SH-SY5Y (cell line): ENCODE results near the gene GFPT2.

Experiments used
- GATA2 ChIP-seq: IDR thresholded peaks from 2 replicates; pipeline ENCODE4 v1.6.1; 2011; ENCODE audit warnings: mild to moderate bottlenecking, low read depth, low read length
- GATA3 ChIP-seq: IDR thresholded peaks from 2 replicates; pipeline ENCODE4 v1.6.1; 2011; ENCODE audit warnings: low read depth, mild to moderate bottlenecking, low read length, moderate library complexity

Gene GFPT2

DNA sequence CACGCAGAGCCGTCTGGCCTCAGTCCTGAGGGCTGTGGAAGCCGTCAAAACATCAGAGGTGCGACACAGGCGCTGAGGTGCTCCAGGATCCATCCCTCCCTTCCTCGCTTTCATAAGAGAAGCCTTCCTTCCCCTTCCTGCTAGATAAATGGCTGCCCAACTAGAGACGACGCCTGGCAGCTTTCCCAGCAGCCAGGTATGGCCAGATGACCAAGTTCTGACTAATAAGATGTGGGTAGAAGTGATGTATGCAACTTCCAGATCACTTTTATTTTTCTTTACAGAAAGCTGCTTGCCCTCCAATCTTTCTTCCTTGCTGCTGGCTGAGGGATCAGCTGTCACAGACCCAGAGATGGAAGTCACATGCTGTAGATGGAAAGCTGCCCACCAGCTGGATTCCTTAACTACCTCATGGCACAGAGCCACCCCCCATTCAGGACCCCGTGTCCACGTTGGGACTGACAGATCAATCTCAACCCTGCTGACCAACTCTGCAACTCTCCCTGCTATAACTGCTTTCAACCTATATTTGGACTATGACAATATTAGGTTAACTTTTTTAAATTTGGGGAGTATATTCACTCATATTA is 70.0 kb downstream of the GFPT2 start:
- TF ChIP-seq GATA3: no peak

DNA sequence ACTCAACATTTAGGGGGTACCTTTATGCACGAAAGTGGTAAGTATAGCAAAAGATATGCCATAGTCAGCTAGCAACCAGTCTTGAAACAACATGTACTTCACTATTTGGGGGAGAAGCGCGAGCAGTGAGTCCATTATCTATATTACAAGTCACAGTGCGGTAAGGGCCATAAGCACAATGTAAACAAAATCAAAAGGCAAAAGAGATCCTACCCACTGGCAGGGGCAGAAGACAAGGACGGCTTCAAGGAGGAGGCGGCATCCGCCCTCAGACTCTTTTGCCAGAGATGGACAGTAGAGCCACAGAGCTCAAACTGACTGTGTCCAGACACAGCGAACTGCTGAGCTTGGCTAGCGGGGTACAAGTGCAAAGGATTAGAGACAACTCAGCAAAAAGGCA is 70.9 kb downstream of the GFPT2 start:
- TF ChIP-seq GATA2 (no peak), GATA3 (no peak)

DNA sequence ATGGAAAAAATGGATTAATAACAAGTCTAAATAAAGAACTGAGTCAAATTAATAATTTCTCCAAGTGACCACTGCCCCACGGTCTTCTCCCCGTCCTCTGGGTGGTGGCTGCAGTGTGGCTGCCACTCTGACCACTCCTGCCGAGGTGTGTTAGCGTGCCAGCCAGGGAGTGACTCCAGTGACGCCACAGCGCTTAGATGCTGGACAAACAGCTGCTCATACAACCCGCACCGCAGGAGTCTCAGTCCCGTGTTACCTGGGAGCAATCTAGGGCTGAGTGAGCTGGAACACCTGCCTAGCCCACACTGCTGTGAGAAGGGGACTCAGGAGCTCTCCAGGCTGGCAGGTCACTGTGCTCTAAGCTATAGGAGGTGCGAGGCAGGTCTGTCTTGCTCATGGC is 71.4 kb downstream of the GFPT2 start:
- TF ChIP-seq GATA2: no peak

DNA sequence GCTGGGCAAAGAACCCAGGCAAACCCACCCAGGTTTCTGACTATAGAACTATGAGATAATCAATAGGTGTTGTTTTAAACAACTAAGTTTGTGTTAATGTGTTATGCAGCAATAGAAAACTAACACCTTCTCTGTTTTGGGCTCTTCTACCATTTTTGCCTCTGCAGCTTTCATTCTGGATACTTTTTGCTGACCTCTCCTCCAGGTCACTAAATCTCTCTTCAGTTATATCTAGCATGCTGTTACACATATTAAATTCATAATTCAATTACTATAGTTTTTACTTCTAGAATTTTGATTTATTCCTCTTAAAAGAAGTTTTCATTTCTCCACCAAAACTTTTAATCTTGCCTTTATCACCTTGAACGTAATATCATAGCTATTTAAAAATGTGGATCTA is 78.4 kb downstream of the GFPT2 start:
- TF ChIP-seq GATA2 (no peak), GATA3 (no peak)

DNA sequence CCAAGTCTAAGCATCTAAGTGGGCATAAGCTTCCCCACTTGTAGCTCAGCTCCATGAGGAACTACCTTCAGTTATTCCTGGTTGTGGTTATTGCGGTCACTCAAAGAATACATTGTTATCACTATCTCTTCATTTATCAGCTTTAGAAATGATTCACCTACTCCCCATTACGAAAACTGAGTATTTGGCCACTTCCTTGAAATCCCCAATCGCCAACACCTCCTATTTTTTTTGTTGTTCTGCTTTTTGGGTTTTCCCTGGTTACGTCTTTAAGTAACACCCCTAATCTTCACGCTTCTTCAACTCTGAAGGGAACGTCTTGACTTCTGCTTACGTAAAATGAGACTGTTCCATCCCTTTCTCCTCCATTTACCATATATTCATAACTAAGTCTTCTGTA is 81.9 kb downstream of the GFPT2 start:
- TF ChIP-seq GATA2: no peak
- TF ChIP-seq GATA3: no peak

DNA sequence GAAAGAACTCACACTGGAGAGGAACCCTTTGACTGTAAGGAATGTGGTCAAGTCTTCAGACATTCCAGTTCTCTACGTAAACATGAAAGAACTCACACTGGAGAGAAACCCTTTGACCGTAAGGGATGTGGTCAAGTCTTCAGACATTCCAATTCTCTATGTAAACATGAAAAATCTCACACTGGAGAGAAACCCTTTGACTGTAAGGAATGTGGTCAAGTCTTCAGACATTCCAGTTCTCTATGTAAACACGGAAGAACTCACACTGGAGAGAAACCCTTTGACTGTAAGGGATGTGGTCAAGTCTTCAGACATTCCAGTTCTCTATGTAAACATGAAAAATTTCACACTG is 93.9 kb downstream of the GFPT2 start:
- no peak for TF ChIP-seq GATA3
- TF ChIP-seq GATA2: no peak

DNA sequence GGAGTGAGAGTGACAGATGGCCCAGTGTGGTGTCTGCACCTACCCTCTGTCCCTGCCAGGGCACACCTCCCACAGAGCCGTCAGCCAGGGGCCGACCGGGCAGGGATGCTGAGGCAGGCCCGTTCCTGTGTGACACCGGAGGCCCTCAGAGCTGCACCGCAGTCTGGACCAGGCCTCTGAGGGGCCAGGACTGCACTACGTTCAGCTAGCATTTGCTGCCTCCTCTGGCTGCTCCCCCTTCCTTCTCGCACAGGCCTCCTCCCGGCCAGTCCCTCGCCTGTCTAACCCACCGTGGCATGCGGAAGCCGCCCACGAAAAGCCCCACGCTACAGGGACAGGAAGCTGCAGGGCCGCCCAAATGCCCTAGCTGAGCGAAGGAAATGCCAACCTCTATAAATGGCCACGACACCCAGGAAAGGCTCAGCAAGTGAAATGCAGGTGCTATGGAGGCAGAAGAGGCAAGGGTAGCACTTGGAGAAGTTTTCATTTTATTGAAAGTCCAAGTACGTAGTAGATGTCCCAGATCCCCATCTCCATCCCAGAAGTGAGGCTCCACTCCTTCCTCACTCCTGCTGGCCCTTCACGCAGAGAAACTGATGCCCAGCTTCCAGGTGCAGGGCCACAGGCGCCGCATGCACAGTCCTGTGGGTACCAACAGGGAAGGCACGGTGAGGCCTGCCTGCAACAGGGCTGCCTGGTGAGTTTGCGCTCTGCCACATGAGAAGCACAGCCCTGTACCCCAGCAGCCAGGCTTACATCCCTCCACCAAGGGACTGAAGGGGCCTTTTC is 99.9 kb downstream of the GFPT2 start:
- TF ChIP-seq GATA3 (no peak), GATA2 (no peak)

DNA sequence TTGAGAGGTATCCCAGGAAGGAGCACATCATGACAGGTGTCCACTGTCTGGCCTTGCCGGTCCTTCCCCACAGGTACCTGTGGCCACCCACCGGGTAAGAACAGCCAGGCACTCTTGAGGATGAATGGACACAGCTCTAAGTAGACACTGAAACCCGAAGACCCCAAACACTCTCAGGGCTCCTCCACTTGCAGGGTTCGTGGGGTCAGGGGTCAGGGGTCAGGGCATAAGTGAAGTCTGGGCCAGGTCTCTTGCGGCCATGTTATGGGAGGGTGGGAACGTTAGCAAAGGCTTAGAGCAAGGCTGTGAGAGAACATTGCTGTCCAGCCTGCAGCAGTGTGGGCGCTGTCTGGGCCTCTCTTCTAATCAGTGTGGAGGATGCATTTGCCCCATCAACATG is 101.2 kb downstream of the GFPT2 start:
- TF ChIP-seq GATA2 (no peak), GATA3 (no peak)

DNA sequence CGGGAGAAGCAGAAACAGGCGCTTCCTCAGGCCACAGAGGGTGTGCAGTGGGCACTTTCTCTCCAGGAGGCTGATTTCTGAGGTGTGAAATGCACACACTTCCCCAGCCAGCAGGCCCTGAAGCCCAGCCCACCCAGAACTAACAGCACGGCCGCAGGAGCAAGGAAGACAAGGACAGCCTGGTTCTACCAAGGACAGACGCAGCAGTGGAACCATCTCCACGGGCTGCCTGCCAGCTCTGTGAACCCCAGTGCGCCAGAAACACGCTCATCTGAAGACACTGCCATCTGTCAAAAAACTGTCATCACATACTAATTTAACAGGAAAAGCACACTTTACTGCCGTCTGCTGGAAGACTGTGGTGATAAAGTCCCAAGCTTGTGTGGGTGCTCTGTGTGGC is 102.0 kb downstream of the GFPT2 start:
- no peak for TF ChIP-seq GATA2
- no peak for TF ChIP-seq GATA3
